C4-2B (cell line): ENCODE data around the gene MVK.

Experiments used
- CTCF ChIP-seq: fragments of 450-650 bp; conservative IDR thresholded peaks from 2 replicates; pipeline ENCODE4 v1.5.1; 2017; ENCODE audit warnings: mild to moderate bottlenecking
- ZFX ChIP-seq: fragments of 450-650 bp; IDR thresholded peaks from 2 replicates; pipeline ENCODE4 v1.6.1; 2017

- TF ChIP-seq CTCF: no peak
- TF ChIP-seq ZFX: no peak
Observed at GRCh38 chr12:109637996-109638395, 64.4 kb downstream of the MVK start.
